GM12872 (cell line): ENCODE data around the gene S100A9.

Experiments
- CTCF ChIP-seq: IDR thresholded peaks from 3 replicates; pipeline ENCODE4 v1.5.1; 2011; ENCODE audit warnings: low read depth, mild to moderate bottlenecking, low read length, moderate library complexity; ENCODE audit not compliant: insufficient read depth

S100A9 gene

GRCh38 chr1:153396461-153396860 is 38.8 kb downstream of the S100A9 start:
- TF ChIP-seq CTCF, result no peak

GRCh38 chr1:153397051-153397923 is 39.6 kb downstream of the S100A9 start:
- TF ChIP-seq CTCF, result no peak

DNA sequence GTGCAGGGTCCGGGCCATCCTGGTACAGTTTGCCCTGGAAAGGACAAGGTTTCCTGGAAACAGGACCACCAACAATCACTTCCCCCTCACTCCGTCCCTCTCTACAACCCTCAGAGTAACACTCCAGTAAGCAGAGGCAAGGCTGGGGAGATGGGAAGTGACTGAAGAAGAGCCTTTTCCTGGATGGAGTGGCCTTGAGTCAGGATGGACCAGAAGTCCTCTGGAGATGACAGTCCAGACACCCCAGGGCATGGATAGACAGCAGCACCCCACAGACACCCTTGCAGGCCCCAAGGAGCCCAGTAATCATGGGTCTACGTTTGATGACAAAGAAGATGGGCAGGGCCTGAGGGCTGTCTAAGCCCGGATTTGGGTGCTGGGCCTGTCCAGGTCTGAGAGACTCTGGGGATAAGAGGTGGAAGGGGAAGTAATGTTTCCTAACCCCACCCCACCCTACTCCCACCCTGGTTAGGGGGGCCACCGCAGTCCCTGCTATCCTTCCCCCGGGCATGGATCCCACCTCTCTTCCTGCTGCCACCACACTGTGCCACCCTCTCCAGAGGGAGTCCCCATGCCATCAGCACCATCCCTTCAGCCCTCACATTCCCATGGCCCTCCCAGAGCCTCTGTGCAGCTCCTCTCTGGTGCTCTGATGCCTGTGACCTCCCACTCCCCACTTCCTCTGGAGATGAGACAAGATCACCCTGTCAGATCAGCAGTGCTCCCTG is 40.4 kb downstream of the S100A9 start:
- TF ChIP-seq CTCF, result no peak

DNA sequence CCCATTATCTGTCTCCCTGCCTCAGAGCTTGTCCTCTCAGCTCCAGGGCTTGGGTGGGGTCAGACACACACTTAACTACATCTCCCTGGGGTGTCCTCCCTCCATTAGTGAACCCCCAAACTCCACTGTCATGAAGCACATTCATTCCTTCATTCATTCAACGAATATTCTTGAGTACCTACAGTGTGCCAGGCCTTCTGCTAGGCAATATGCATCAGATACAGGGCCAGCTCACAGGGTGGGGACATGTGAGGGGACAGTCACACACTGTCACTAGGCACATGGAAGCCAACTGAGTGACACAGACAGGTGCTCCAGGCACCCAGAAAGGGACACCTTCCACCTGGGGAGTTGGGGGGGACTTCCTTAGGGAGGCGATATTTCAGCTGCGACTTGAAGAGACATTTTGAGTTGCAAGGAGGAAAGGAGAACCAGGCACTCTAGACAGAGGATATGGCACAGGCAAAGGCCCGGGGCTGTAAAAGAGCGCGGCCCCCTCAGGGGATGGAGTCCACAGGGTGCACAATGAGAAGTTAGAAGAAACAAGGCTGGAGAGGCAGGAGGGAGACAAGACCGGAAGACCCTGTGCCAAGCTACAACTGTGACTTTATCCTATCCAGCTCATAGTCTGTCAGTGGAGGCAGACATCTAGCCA is 41.9 kb downstream of the S100A9 start:
- no peak for TF ChIP-seq CTCF

- no peak for TF ChIP-seq CTCF
These were observed 42.6 kb downstream of the S100A9 start for GRCh38 chr1:153400244-153400643.

- no peak for TF ChIP-seq CTCF
These were observed 43.8 kb downstream of the S100A9 start for GRCh38 chr1:153401461-153401860.

DNA sequence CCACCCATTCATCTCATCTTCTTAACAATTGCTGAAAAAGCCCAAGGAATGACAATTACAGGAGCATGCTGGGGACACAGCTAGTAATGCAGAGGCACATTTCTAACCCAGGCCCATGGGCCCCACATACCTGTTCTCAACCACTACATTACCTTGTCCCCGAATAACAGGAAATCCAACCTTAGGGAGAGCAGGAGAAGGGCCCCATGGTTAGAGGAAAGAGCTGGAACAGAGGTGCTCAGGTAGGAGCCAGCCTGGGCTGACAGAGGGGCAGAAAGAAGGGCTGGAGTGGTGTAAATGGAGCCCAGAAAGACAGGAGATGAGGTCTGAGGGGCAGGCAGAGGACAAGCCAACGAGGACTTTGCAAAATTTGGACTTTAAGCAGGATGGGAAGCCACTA is 44.6 kb downstream of the S100A9 start:
- TF ChIP-seq CTCF, result no peak
